Thoracic aorta endothelial cell (primary cell): ENCODE data around the gene MTMR6. TPM values are rescaled to one million over a fixed set of nuclear protein-coding genes. Genes with fewer than 3 reads are reported as not detected.

ENCODE experiments used
- total RNA-seq: library from RNA; depleted of rRNA; stranded (reverse); fragments of >200 nt; gene quantifications from 2 replicates; pipeline ENCODE4 v1.2.3, GENCODE V29; 2012

MTMR6 gene
- 49.5 and 55.6 TPM in 2 replicates for total RNA-seq

GRCh38 chr13:25286969-25287961 is at the start of gene MTMR6:
Gene MTMR6, minus strand, starts transcription at chr13:25287488. Its CDS starts 241 bp downstream, at chr13:25287247.

GRCh38 chr13:25301347-25302113 is 14.2 kb upstream of the MTMR6 start, which contains the start of gene NUP58:
Gene NUP58, plus strand, starts transcription at chr13:25301625. Its CDS starts 149 bp downstream, at chr13:25301774.

Other genes with a start within 250 kb of the MTMR6 start
- 0.22 and 0.27 TPM in 2 replicates for gene PABPC3, start 191.4 kb downstream of the MTMR6 start, total RNA-seq
- gene AMER2, start 115.2 kb downstream of the MTMR6 start, total RNA-seq, result not detected in 2 replicates
- gene NUP58, start 14.1 kb upstream of the MTMR6 start, total RNA-seq, result 87.4 and 97.9 TPM in 2 replicates
- 0.07 and 0.13 TPM in 2 replicates for gene ATP8A2, start 84.5 kb upstream of the MTMR6 start, total RNA-seq